K562 (cell line): ENCODE measurements around the gene PAPSS2. TPM values are rescaled to one million over a fixed set of nuclear protein-coding genes. Genes with fewer than 3 reads are reported as not detected.

ENCODE experiments used
- ATAC-seq: fragments of 200-7000 bp; cut with Tn5 transposase; 3 replicates; pipeline ENCODE4 v1.9.1; 2020; ENCODE audit warnings: moderate library complexity
- BruUV-seq: library from RNA; stranded (reverse); fragments of 400-500 nt; replicated peaks from 2 replicates; lab custom pipeline; 2021; lab: Mats Ljungman, UMichigan
- CTCF ChIA-PET: fragments of 300-600 bp; formaldehyde crosslinking; extraction: SDS; loops from one replicate; lab custom pipeline; 2021; ENCODE audit warnings: low intra/inter-chr PET ratio; lab: Yijun Ruan, JAX
- POLR2A ChIA-PET: fragments of 300-600, 350-650 bp; sonication (Branson Sonifier 250); formaldehyde crosslinking; extraction: SDS; loops from one replicate; lab custom pipeline; 2021; ENCODE audit warnings: antibody characterized with exemption, inconsistent platforms; lab: Yijun Ruan, JAX
- DNase-seq, 4 experiments: peaks; one replicate each; pipeline versions ENCODE4 v3.0.0 to v3.0.0-alpha.2; 2011 to 2018; ENCODE audit warnings: low spot score in 3 of 4, mixed read lengths in 3 of 4; ENCODE audit errors: extremely low read depth in 1 of 4
- FAIRE-seq: peaks from 2 replicates; lab custom pipeline; 2011; peaks lifted over from hg19 to GRCh38; lab: Jason Lieb, UNC
- H2AFZ ChIP-seq: 2 replicates; pipeline ENCODE4 v1.6.0; 2011; ENCODE audit warnings: low read depth, low read length, control low read depth, inconsistent platforms
- H3K27ac ChIP-seq: fragments of 200-600 bp; 3 replicates; pipeline ENCODE4 v1.8.0; 2011; ENCODE audit warnings: low read depth, mild to moderate bottlenecking, control low read depth, inconsistent platforms, low read length, moderate library complexity, mixed read lengths; ENCODE audit errors: extremely low read depth
- H3K27me3 ChIP-seq, 2 experiments: fragments of 300-600 bp in 1 of 2; 2 replicates in 1 of 2; 3 replicates in 1 of 2; pipeline versions ENCODE4 v1.6.0 to v1.8.0; 2011; ENCODE audit warnings: inconsistent platforms in 2 of 2, low read length in 2 of 2, mild to moderate bottlenecking in 1 of 2, mixed read lengths in 1 of 2, moderate library complexity in 1 of 2; ENCODE audit not compliant: control insufficient read depth in 2 of 2, insufficient read depth in 2 of 2
- H3K36me3 ChIP-seq: fragments of 300-600 bp; 3 replicates; pipeline ENCODE4 v1.8.0; 2011; ENCODE audit warnings: mild to moderate bottlenecking, low read length, inconsistent platforms; ENCODE audit not compliant: control insufficient read depth, insufficient read depth
- H3K4me1 ChIP-seq, 2 experiments: fragments of 200-600 bp in 1 of 2; replicated peaks in 1 of 2; 2 replicates in 1 of 2; 3 replicates in 1 of 2; pipeline versions ENCODE4 v1.5.1 to v1.8.0; 2011; ENCODE audit warnings: inconsistent platforms in 2 of 2, low read length in 2 of 2, mild to moderate bottlenecking in 1 of 2, mixed read lengths in 1 of 2, moderate library complexity in 1 of 2; ENCODE audit not compliant: control insufficient read depth in 2 of 2, insufficient read depth in 2 of 2
- H3K4me2 ChIP-seq: 2 replicates; pipeline ENCODE4 v1.6.1; 2011; ENCODE audit warnings: low read length, control low read depth, inconsistent platforms, mixed read lengths; ENCODE audit not compliant: insufficient read depth
- H3K4me3 ChIP-seq: fragments of 200-600 bp; sonication (generic), shearing (Covaris generic); 2 replicates; pipeline ENCODE4 v1.5.1; 2016; ENCODE audit warnings: control low read depth, inconsistent platforms
- H3K79me2 ChIP-seq: fragments of 200-600 bp; 3 replicates; pipeline ENCODE4 v1.8.0; 2011; ENCODE audit warnings: low read length, inconsistent platforms; ENCODE audit not compliant: control insufficient read depth, insufficient read depth
- H3K9ac ChIP-seq, 2 experiments: 2 replicates each; pipeline versions ENCODE4 v1.6.0 to v1.6.1; 2011; ENCODE audit warnings: low read depth in 2 of 2, low read length in 2 of 2, control low read depth in 1 of 2, inconsistent platforms in 1 of 2, mild to moderate bottlenecking in 1 of 2, mixed read lengths in 1 of 2; ENCODE audit not compliant: insufficient read depth in 1 of 2
- H3K9me1 ChIP-seq: one replicate; pipeline ENCODE4 v1.6.0; 2011; ENCODE audit warnings: inconsistent platforms, mild to moderate bottlenecking, low read length, moderate library complexity; ENCODE audit not compliant: control insufficient read depth, insufficient read depth
- H3K9me3 ChIP-seq: replicated peaks from 2 replicates; pipeline ENCODE4 v1.5.1; 2011; ENCODE audit warnings: low read depth, low read length, inconsistent platforms; ENCODE audit not compliant: control insufficient read depth, insufficient read depth
- H4K20me1 ChIP-seq: replicated peaks from 2 replicates; pipeline ENCODE4 v1.6.1; 2011; ENCODE audit warnings: low read length, inconsistent platforms, mixed read lengths; ENCODE audit not compliant: control insufficient read depth, insufficient read depth
- ADNP ChIP-seq: fragments of 200-800 bp; sonication (Bioruptor generic); IDR thresholded peaks from 2 replicates; pipeline ENCODE4 v1.6.1; 2016; ENCODE audit warnings: missing genetic modification characterization, missing compliant biosample characterization
- ATF2 ChIP-seq: sonication (generic); formaldehyde crosslinking; IDR thresholded peaks from 2 replicates; pipeline ENCODE4 v1.8.1; 2022; ENCODE audit warnings: missing genetic modification reagents
- CCNT2 ChIP-seq: IDR thresholded peaks from 2 replicates; pipeline ENCODE4 v1.6.1; 2011; ENCODE audit warnings: borderline replicate concordance, low read depth, mild to moderate bottlenecking, moderate library complexity, mixed read lengths, low read length; ENCODE audit not compliant: insufficient read length; ENCODE audit errors: extremely low read depth
- DMBX1 ChIP-seq: fragments of 250-450 bp; sonication (Bioruptor Pico); IDR thresholded peaks from 2 replicates; pipeline ENCODE4 v1.8.0; 2022; ENCODE audit warnings: inconsistent platforms, mild to moderate bottlenecking, moderate library complexity, borderline replicate concordance
- EZH2 ChIP-seq: IDR thresholded peaks from 2 replicates; pipeline ENCODE4 v1.6.1; 2012; ENCODE audit warnings: low read depth, mild to moderate bottlenecking, inconsistent platforms, low read length, borderline replicate concordance
- FOXK2 ChIP-seq, 2 experiments: fragments of 450-650 bp; IDR thresholded peaks in 1 of 2; conservative IDR thresholded peaks in 1 of 2; 2 replicates each; pipeline ENCODE4 v1.6.1; 2016; ENCODE audit warnings: low read depth in 2 of 2, mild to moderate bottlenecking in 1 of 2
- HNRNPUL1 ChIP-seq: fragments of 200-400 bp; formaldehyde crosslinking; IDR thresholded peaks from 2 replicates; pipeline ENCODE4 v1.6.1; 2017; ENCODE audit warnings: low read length
- RBM15 ChIP-seq: fragments of 200-400 bp; formaldehyde crosslinking; IDR thresholded peaks from 2 replicates; pipeline ENCODE4 v1.6.1; 2018; ENCODE audit warnings: mild to moderate bottlenecking, low read length, moderate library complexity; ENCODE audit not compliant: insufficient read depth
- RBM22 ChIP-seq: fragments of 200-400 bp; formaldehyde crosslinking; IDR thresholded peaks from 2 replicates; pipeline ENCODE4 v1.6.1; 2018; ENCODE audit warnings: low read length, low read depth; ENCODE audit not compliant: poor library complexity, severe bottlenecking
- RFX1 ChIP-seq: fragments of 450-650 bp; IDR thresholded peaks from 2 replicates; pipeline ENCODE4 v1.6.1; 2016; ENCODE audit warnings: mild to moderate bottlenecking, moderate library complexity
- SP2 ChIP-seq: IDR thresholded peaks from 2 replicates; pipeline ENCODE4 v1.6.1; 2011; ENCODE audit warnings: mild to moderate bottlenecking, low read depth, low read length, moderate library complexity; ENCODE audit not compliant: poor library complexity, severe bottlenecking; ENCODE audit errors: extremely low read depth
- ZNF280B ChIP-seq: fragments of 250-450 bp; sonication (Bioruptor Pico); IDR thresholded peaks from 2 replicates; pipeline ENCODE4 v1.5.1; 2021; ENCODE audit warnings: mild to moderate bottlenecking
- WGBS: fragments of 100-300 bp; shearing (Covaris generic); methylation state at CpG from one replicate; pipeline ENCODE4 v1.1.6; 2016; ENCODE audit warnings: low coverage, mixed read lengths; ENCODE audit not compliant: insufficient coverage; ENCODE audit errors: missing lambda C conversion rate; 5-methylcytosine and 5-hydroxymethylcytosine counted together
- in situ Hi-C: fragments of 300-500 bp; cut with MboI; formaldehyde crosslinking; loops from 4 replicates; pipeline ENCODE4 v1.15.0; 2018; ENCODE audit warnings: inconsistent platforms, mixed read lengths
- intact Hi-C: fragments of 100-400 bp; cut with micrococcal nuclease; formaldehyde crosslinking; loops from 2 replicates; pipeline ENCODE4 v1.14.2; 2022
- polyA plus RNA-seq, 8 experiments: library from polyadenylated mRNA; depleted of rRNA in 4 of 8; stranded (reverse) in 5 of 8; unstranded in 3 of 8; fragments of >200 nt; fragmentation: Nextera tagmentation in 2 of 8; fragmentation: Illumina TruSeq in 1 of 8; extraction: Ambion mirVana in 2 of 8; extraction: Trizol in 1 of 8; gene quantifications; 2 replicates each; pipeline versions ENCODE4 v1.2.1 to v1.2.3, GENCODE V29; 2011 to 2014; ENCODE audit warnings: inconsistent platforms in 1 of 8, missing spikeins in 1 of 8
- total RNA-seq, 7 experiments: library from RNA; depleted of rRNA in 6 of 7; stranded (reverse); fragments of >200 nt in 6 of 7; fragmentation: Illumina TruSeq in 2 of 7; extraction: Trizol in 2 of 7; gene quantifications; 2 replicates each; pipeline versions ENCODE4 v1.2.1 to v1.2.3, GENCODE V29; 2011 to 2021; ENCODE audit warnings: low replicate concordance in 1 of 7
- TF ChIP-seq, protein P1 (sequence below): IDR thresholded peaks from 2 replicates; pipeline ENCODE4 v1.6.1; 2011; ENCODE audit not compliant: insufficient read length; ENCODE audit errors: extremely low read depth

Gene PAPSS2
- total and polyA plus RNA-seq, 9 of the 15 experiments (the other 6 are each of a cell fraction or from before 2014, with no cell fraction given), result 0.01 to 0.29 TPM; not detected in 7

- intact Hi-C loops (no loop called here), in situ Hi-C loops (no loop called here)
These were observed 44.1 kb downstream of the PAPSS2 start for GRCh38 chr10:87703771-87704170.

More at GRCh38 chr10:87703771-87704170, 44.1 kb downstream of the PAPSS2 start:
- H3K9me3 ChIP-seq, result no peaks in the 10 kb centered on the region
- no peak for FAIRE-seq
- ATAC-seq, result no peak
- no peaks in the 10 kb centered on the region for H3K9me1 ChIP-seq
- H4K20me1 ChIP-seq, result no peaks in the 10 kb centered on the region
- TF ChIP-seq CCNT2 (no peak), DMBX1 (CRISPR knock-in tag) (no peak), ADNP (tag) (no peak), SP2 (no peak), EZH2 (no peak), RBM15 (no peak), RFX1 (no peak), ZNF280B (CRISPR knock-in tag) (no peak), FOXK2 (conservative IDR thresholded peaks at IDR 0.05 in 1 of 2, IDR thresholded peaks at IDR 0.05 in 1 of 2; ENCODE audit: low read depth in 2 of 2) (no peak), RBM22 (no peak), ATF2 (CRISPR knock-in tag) (no peak), HNRNPUL1 (no peak)
- TF ChIP-seq, protein P1, sequence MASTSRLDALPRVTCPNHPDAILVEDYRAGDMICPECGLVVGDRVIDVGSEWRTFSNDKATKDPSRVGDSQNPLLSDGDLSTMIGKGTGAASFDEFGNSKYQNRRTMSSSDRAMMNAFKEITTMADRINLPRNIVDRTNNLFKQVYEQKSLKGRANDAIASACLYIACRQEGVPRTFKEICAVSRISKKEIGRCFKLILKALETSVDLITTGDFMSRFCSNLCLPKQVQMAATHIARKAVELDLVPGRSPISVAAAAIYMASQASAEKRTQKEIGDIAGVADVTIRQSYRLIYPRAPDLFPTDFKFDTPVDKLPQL, result no peak
- H3K27me3 ChIP-seq, result peaks cover 0 to 12% of the 10 kb centered on the region in 2 experiments; a peak in 4 of 5 replicates
- no peak for DNase-seq
- no peak overlapping the region for H3K9ac ChIP-seq
- H3K79me2 ChIP-seq, result no peaks in the 10 kb centered on the region
- ChIA-PET POLR2A (no interaction called here), CTCF (no interaction called here)
- BruUV-seq, result no TSS peak
- H3K27ac ChIP-seq, result no peak overlapping the region
- H3K4me2 ChIP-seq, result no peak overlapping the region
- no peak overlapping the region for H3K4me3 ChIP-seq
- no peaks in the 10 kb centered on the region for H3K4me1 ChIP-seq
- H3K36me3 ChIP-seq, result no peaks in the 10 kb centered on the region
- WGBS, result 0% methylated on average over 1 of the region's 1 CpG
- H2AFZ ChIP-seq, result no peak overlapping the region
